GM18951 (cell line): Measurements from ENCODE around the gene BNIP2.
"Not testable (repeated sequence)": the region's sequence is repeated elsewhere in the genome, so short reads cannot be mapped to it uniquely, and the experiment has no call there.

Experiments used
- POLR2A ChIP-seq: IDR thresholded peaks from 4 replicates; pipeline ENCODE4 v1.6.1; 2011; ENCODE audit warnings: mild to moderate bottlenecking; ENCODE audit not compliant: insufficient read length, insufficient read depth; ENCODE audit errors: extremely low read depth
- in situ Hi-C: fragments of 300-500 bp; cut with MboI; formaldehyde crosslinking; loops from one replicate; pipeline ENCODE4 v1.12.0; 2022; ENCODE audit warnings: low sequenced_read_pairs, mixed read lengths, inconsistent platforms; ENCODE audit not compliant: unreplicated experiment

BNIP2 gene

GRCh38 chr15:59701880-59702279 lies 12.8 kb upstream of the BNIP2 start:
- in situ Hi-C loops = no loop called here
- no peak for TF ChIP-seq POLR2A

- TF ChIP-seq POLR2A = no peak
- in situ Hi-C loops = no loop called here
These were observed 10.8 kb upstream of the BNIP2 start for GRCh38 chr15:59699810-59700431.

- in situ Hi-C loops = not testable (repeated sequence)
These were observed 8.9 kb upstream of the BNIP2 start for GRCh38 chr15:59698065-59698464.

GRCh38 chr15:59696332-59696731 lies 7.2 kb upstream of the BNIP2 start:
- no peak for TF ChIP-seq POLR2A
- in situ Hi-C loops = no loop called here

- in situ Hi-C loops = no loop called here
- TF ChIP-seq POLR2A = no peak
These were observed 5.7 kb upstream of the BNIP2 start for GRCh38 chr15:59694779-59695178.

GRCh38 chr15:59691194-59691805 lies 2.2 kb upstream of the BNIP2 start:
- in situ Hi-C loops = no loop called here
- TF ChIP-seq POLR2A = no peak

- no peak for TF ChIP-seq POLR2A
- in situ Hi-C loops = no loop called here
These were observed 611 bp upstream of the BNIP2 start for GRCh38 chr15:59689626-59690236.

- no peak for TF ChIP-seq POLR2A
- in situ Hi-C loops = no loop called here
These were observed 718 bp downstream of the BNIP2 start for GRCh38 chr15:59688423-59688781.

GRCh38 chr15:59687836-59688235 lies 1.3 kb downstream of the BNIP2 start:
- in situ Hi-C loops = no loop called here
- TF ChIP-seq POLR2A = no peak

GRCh38 chr15:59686389-59686788 lies 2.7 kb downstream of the BNIP2 start:
- in situ Hi-C loops = no loop called here
- no peak for TF ChIP-seq POLR2A

GRCh38 chr15:59685737-59686297 lies 3.3 kb downstream of the BNIP2 start:
- in situ Hi-C loops = no loop called here
- TF ChIP-seq POLR2A = no peak

GRCh38 chr15:59680870-59681269 lies 8.2 kb downstream of the BNIP2 start:
- TF ChIP-seq POLR2A = no peak
- in situ Hi-C loops = no loop called here

- in situ Hi-C loops = no loop called here
These were observed 8.8 kb downstream of the BNIP2 start for GRCh38 chr15:59680346-59680745.

GRCh38 chr15:59678620-59679019 lies 10.5 kb downstream of the BNIP2 start:
- no peak for TF ChIP-seq POLR2A
- in situ Hi-C loops = no loop called here

More at GRCh38 chr15:59680346-59680745, 8.8 kb downstream of the BNIP2 start:
- TF ChIP-seq POLR2A = no peak

- TF ChIP-seq POLR2A = no peak
- in situ Hi-C loops = no loop called here
These were observed 10.9 kb downstream of the BNIP2 start for GRCh38 chr15:59678172-59678571.
